GM19328 (cell line): ENCODE results near the gene TMEM131L.

Experiments
- ATAC-seq: cut with Tn5 transposase; IDR thresholded peaks from one replicate; pipeline ENCODE4 v1.9.1; 2021; ENCODE audit warnings: mild to moderate bottlenecking, moderate library complexity; ENCODE audit not compliant: unreplicated experiment

TMEM131L gene

GRCh38 chr4:153520801-153521329, 54.7 kb downstream of the TMEM131L start:
- ATAC-seq = no peak

- ATAC-seq = no peak
These were observed 55.3 kb downstream of the TMEM131L start for GRCh38 chr4:153521478-153521877.

- ATAC-seq = peak; percentile 30
These were observed 56.0 kb downstream of the TMEM131L start for GRCh38 chr4:153521999-153522801.

- peak; percentile 44 for ATAC-seq
These were observed 56.6 kb downstream of the TMEM131L start for GRCh38 chr4:153522802-153523094.

- ATAC-seq = no peak
These were observed 57.1 kb downstream of the TMEM131L start for GRCh38 chr4:153523164-153523796.

GRCh38 chr4:153523941-153524386, 57.8 kb downstream of the TMEM131L start:
- ATAC-seq = no peak

- no peak for ATAC-seq
These were observed 58.5 kb downstream of the TMEM131L start for GRCh38 chr4:153524682-153525081.

GRCh38 chr4:153527690-153528089, 61.5 kb downstream of the TMEM131L start:
- no peak for ATAC-seq

GRCh38 chr4:153528705-153529485, 62.7 kb downstream of the TMEM131L start:
- peak; percentile 63 for ATAC-seq

- no peak for ATAC-seq
These were observed 63.5 kb downstream of the TMEM131L start for GRCh38 chr4:153529646-153530045.

- no peak for ATAC-seq
These were observed 64.3 kb downstream of the TMEM131L start for GRCh38 chr4:153530284-153530999.

- ATAC-seq = no peak
These were observed 64.8 kb downstream of the TMEM131L start for GRCh38 chr4:153531000-153531358.

GRCh38 chr4:153531976-153532626, 65.9 kb downstream of the TMEM131L start:
- no peak for ATAC-seq

- ATAC-seq = no peak
These were observed 66.5 kb downstream of the TMEM131L start for GRCh38 chr4:153532636-153533035.

- ATAC-seq = no peak
These were observed 67.2 kb downstream of the TMEM131L start for GRCh38 chr4:153533387-153533786.

GRCh38 chr4:153534792-153535629, 68.9 kb downstream of the TMEM131L start:
- no peak for ATAC-seq

- no peak for ATAC-seq
These were observed 69.8 kb downstream of the TMEM131L start for GRCh38 chr4:153535772-153536513.

- no peak for ATAC-seq
These were observed 71.4 kb downstream of the TMEM131L start for GRCh38 chr4:153537493-153537960.
